Esophagus (tissue), 2 donors: Measurements from ENCODE around the gene NPSR1. TPM values are rescaled to one million over a fixed set of nuclear protein-coding genes. Genes with fewer than 3 reads are reported as not detected.

Experiments used
- H3K27ac ChIP-seq, 2 donors: one replicate each; pipeline ENCODE4 v1.5.1; 2013; ENCODE audit warnings: low read depth in 2 of 2, mild to moderate bottlenecking in 2 of 2, inconsistent platforms in 1 of 2, low read length in 1 of 2, moderate library complexity in 1 of 2
- H3K27me3 ChIP-seq, 2 donors: one replicate each; pipeline ENCODE4 v1.6.1; 2013; ENCODE audit warnings: low read length in 2 of 2, control low read depth in 1 of 2, mild to moderate bottlenecking in 1 of 2; ENCODE audit not compliant: insufficient read depth in 2 of 2, control insufficient read depth in 1 of 2
- H3K36me3 ChIP-seq, 2 donors: one replicate each; pipeline ENCODE4 v1.6.1; 2013; ENCODE audit warnings: low read length in 1 of 2; ENCODE audit not compliant: control insufficient read depth in 2 of 2, insufficient read depth in 2 of 2
- H3K4me1 ChIP-seq, 2 donors: one replicate each; pipeline ENCODE4 v1.6.1; 2013; ENCODE audit warnings: low read length in 1 of 2; ENCODE audit not compliant: control insufficient read depth in 2 of 2, insufficient read depth in 2 of 2
- H3K4me3 ChIP-seq, 2 donors: one replicate each; pipeline ENCODE4 v1.5.1; 2013; ENCODE audit warnings: low read length in 2 of 2, mild to moderate bottlenecking in 2 of 2, low read depth in 1 of 2, moderate library complexity in 1 of 2
- H3K9me3 ChIP-seq, 2 donors: one replicate each; pipeline ENCODE4 v1.6.1; 2013; ENCODE audit warnings: mild to moderate bottlenecking in 2 of 2, low read depth in 1 of 2, low read length in 1 of 2, moderate library complexity in 1 of 2; ENCODE audit not compliant: control insufficient read depth in 2 of 2, insufficient read depth in 1 of 2
- WGBS, 2 donors: extraction: QIAGEN DNeasy Blood & Tissue Kit; methylation state at CpG; one replicate each; pipeline ENCODE4 v1.1.7; 2013; 5-methylcytosine and 5-hydroxymethylcytosine counted together
- polyA plus RNA-seq, 2 donors: library from polyadenylated mRNA; stranded (reverse); fragments of 200-250 nt; gene quantifications; one replicate each; pipeline ENCODE4 v1.2.3, GENCODE V29; 2013
- donor health status: healthy with polysubstance abuse.
- donor health status: Bipolar disorder and iron deficiency.

The NPSR1 gene
- polyA plus RNA-seq, 2 donors: not detected

DNA sequence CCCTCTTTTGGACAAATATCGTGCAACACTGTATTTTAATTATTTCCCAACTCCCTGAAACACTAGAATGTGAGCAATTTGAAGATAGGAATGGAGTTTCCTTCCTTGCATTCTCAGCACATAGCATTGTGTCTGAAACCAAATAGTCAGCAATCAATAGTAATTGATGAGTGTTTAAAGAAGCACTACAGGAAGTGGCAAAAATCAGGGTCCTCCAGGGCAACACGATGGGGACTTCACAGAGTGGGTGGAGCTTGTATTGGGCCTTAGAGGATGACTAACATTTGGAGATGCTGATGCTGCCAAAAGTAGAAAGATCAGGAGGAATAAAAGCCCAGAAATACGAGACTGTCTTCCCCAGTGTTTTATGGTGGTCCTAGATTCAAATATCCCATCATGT is 94.9 kb downstream of the NPSR1 start:
- H3K4me1 ChIP-seq: no peaks in the 10 kb centered on the region
- H3K36me3 ChIP-seq: no peaks in the 10 kb centered on the region
- H3K4me3 ChIP-seq: no peak overlapping the region
- no peaks in the 10 kb centered on the region for H3K9me3 ChIP-seq
- H3K27ac ChIP-seq: no peak overlapping the region
- no peaks in the 10 kb centered on the region for H3K27me3 ChIP-seq
- 45% methylated on average over 3 of the region's 3 CpGs for WGBS, 2 donors

DNA sequence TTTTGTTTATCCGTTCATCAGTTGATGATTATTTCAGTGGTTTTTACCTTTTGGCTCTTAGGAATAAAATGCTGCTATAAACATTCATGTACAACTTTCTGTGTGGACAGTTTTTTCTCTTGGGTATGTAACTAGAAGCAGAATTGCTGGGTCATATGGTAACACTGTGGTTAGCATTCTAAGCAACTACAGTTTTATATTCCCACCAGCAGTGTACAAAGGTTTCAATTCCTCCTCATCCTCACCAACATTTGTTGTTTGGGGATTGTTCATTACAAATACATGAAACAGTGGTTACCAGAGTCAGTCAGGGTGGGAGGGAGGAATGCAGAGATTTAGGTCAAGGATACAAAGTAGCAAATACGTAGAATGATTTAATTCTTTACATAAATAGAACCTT is 97.0 kb downstream of the NPSR1 start:
- no peaks in the 10 kb centered on the region for H3K4me1 ChIP-seq
- H3K9me3 ChIP-seq: no peaks in the 10 kb centered on the region
- no peak overlapping the region for H3K4me3 ChIP-seq
- no peaks in the 10 kb centered on the region for H3K36me3 ChIP-seq
- WGBS, 2 donors: 71 to 76% methylated on average over 2 of the region's 2 CpGs
- no peaks in the 10 kb centered on the region for H3K27me3 ChIP-seq
- no peak overlapping the region for H3K27ac ChIP-seq

DNA sequence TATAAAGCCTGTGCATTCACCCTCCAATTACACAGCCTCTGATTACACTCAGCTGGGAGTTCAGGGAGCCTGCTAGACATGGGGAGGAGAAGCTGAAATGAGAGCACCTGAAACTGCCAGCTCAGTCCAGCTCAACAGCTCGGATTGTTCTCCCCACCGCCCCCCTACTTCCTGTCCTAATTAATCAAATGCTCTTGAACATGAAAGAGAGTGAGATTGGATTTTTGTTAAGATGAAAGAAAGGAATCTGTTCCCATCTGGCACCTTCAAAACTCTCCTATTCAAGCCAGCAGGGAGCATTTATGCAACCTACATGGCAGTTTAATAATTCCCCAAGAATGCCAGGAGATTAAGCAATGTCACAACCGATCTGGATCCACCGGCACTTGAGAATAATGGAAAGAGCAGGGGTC is 98.0 kb downstream of the NPSR1 start:
- Histone ChIP-seq H3K27me3 (no peaks in the 10 kb centered on the region), H3K36me3 (no peaks in the 10 kb centered on the region), H3K27ac (no peak overlapping the region), H3K4me1 (no peaks in the 10 kb centered on the region), H3K9me3 (no peaks in the 10 kb centered on the region), H3K4me3 (no peak overlapping the region)
- 15 to 17% methylated on average over 4 of the region's 4 CpGs for WGBS, 2 donors

DNA sequence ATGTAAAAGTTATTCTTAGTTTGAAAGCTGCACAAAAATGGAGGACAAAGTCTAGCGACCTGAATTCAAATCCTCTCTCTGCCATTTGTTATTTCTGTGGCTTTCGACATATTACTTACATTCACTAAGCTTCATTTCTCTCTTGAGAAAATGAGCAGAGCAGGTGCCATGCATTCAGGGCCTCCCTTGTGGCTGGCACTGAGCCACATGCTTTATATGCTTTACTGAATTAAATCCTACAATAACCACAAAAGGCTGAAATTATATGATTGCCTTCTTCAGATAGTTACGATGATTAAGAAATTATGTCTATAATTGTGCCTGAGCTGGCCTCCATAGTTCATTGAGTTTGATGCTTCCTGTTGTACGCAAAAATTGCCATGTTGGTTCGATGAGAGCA is 98.7 kb downstream of the NPSR1 start:
- no peak overlapping the region for H3K4me3 ChIP-seq
- WGBS, 2 donors: 77 to 81% methylated on average over 5 of the region's 5 CpGs

DNA sequence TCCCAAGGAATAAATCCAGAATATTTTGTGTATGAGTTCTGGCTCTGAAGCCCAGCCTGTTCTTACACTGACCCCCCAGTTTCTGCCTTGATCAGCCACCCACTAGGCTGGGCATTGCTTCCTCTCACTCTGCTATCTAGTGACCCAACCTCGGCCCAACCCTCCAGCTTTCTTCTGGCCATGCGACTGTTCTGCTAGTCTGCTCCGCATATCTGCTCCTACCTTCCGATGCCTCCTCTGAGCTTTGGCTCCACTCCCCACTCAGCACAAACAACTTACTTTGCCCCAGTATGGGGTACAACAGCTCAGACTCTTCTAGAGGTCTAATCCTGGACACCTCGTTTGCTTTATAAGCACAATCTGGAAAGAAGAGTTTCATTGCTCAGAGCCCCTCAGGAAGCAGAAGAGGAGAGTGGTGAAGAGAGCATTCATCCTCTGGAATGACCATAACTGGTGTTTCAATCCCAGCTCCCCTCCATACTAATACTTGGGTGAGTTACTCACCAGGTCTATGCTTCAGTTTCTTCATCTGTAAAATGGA is 99.6 kb downstream of the NPSR1 start:
- no peaks in the 10 kb centered on the region for H3K27me3 ChIP-seq
- H3K27ac ChIP-seq: no peak overlapping the region
- no peaks in the 10 kb centered on the region for H3K4me1 ChIP-seq
- no peaks in the 10 kb centered on the region for H3K9me3 ChIP-seq
- WGBS, 2 donors: 77 to 82% methylated on average over 5 of the region's 5 CpGs
- H3K4me3 ChIP-seq: no peak overlapping the region
- H3K36me3 ChIP-seq: no peaks in the 10 kb centered on the region

More for the DNA sequence above, 98.7 kb downstream of the NPSR1 start:
- no peak overlapping the region for H3K27ac ChIP-seq
- H3K36me3 ChIP-seq: no peaks in the 10 kb centered on the region
- H3K4me1 ChIP-seq: no peaks in the 10 kb centered on the region
- no peaks in the 10 kb centered on the region for H3K9me3 ChIP-seq
- H3K27me3 ChIP-seq: no peaks in the 10 kb centered on the region

DNA sequence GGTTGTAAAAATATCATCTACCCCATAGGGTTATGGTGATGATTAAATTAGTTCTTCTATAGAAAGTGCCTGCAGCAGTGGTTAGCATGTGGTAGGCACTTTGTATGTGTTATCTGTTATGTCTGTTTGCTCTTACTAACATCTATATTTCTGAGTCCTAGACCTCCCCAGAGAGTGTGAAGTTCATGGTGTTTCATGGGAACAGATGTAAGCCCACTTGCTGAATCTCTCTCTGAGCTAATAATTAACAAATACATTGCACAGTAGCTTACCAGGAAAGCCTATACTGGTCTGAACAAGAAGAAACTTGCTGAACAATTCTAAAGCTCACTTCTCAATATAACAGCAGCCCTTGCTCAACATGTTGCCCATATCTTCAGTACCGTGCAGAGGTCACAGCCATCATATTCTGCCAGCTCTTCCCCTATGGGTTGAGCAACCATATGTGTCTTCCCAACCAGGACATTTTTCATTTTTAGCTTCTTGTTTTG is 100.1 kb downstream of the NPSR1 start:
- Histone ChIP-seq H3K4me3 (no peak overlapping the region), H3K27ac (no peak overlapping the region), H3K9me3 (no peaks in the 10 kb centered on the region), H3K27me3 (no peaks in the 10 kb centered on the region), H3K36me3 (no peaks in the 10 kb centered on the region), H3K4me1 (no peaks in the 10 kb centered on the region)
- WGBS, 2 donors: 21 to 58% methylated on average over 1 of the region's 1 CpG

DNA sequence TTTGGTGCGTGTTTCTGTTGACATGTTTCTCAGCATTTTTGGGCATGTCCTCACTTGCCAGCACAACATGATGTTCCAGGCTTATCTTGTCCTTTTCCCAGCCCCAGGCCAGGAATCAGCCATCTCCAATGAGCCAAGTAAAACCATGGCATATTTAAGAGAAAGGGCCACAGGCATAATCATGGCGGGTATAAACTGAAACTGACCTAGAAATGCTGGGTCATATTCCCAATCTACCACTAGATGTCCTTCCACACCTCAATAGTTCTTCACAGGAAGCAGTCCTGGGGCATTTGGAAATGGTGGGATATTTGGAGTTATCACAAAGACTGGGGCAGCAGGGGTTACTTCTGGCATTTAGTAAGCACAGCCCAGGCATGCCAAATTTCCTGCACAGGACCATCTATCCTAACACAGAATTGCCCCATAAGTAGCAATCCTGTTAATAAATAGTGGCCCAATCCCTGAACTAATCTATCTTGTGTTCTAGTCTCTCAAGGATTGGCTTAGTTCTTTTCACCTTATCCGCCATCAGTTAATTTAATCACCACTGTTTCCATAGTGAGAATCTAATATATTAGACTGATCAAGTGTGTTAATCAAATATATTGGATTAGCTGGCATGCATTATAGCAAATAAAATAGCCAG is 101.6 kb downstream of the NPSR1 start:
- Histone ChIP-seq H3K36me3 (no peaks in the 10 kb centered on the region), H3K4me1 (no peaks in the 10 kb centered on the region), H3K27ac (no peak overlapping the region), H3K4me3 (no peak overlapping the region), H3K9me3 (no peaks in the 10 kb centered on the region), H3K27me3 (no peaks in the 10 kb centered on the region)
- WGBS, 2 donors: 61 to 65% methylated on average over 3 of the region's 3 CpGs

DNA sequence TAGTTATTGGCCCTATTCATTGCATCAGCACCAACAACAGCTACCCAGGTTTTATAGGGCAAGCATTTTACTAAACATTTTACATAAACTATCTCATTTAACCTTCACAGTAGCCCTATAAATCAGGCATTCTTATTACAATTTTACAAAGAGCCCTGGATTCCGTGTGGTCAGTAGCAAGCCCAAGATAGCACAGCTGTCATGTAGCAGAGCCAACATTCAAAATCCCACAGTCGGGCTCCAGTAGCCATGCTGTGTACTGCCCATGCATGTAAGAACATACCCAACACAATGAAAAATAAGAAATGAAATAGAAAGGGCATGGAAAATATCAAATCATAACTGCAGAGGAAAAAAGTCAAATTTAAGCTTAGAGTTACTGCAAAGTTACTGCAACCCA is 102.3 kb downstream of the NPSR1 start:
- Histone ChIP-seq H3K4me1 (no peaks in the 10 kb centered on the region), H3K9me3 (no peaks in the 10 kb centered on the region), H3K27me3 (no peaks in the 10 kb centered on the region), H3K27ac (no peak overlapping the region), H3K36me3 (no peaks in the 10 kb centered on the region), H3K4me3 (no peak overlapping the region)
- WGBS, 2 donors: 71 to 78% methylated on average over 2 of the region's 2 CpGs

DNA sequence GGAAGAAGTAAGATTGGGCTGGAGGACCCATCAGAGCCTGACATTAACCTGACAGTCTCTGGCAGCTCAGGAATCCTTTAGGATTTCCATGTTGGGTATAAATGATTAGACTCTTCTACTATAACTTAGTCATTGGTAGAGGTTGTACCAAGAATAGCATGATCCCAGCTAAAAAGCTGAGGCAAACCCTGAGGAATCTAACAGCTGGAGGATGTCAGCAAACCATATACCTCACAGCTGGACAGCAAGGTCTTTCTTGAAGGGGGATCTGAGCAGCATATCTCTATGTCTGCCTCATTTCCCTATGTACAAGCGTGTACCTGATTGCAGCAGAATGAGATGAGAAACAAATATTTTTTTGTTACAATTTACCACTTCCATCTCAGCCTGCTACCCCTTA is 103.2 kb downstream of the NPSR1 start:
- H3K36me3 ChIP-seq: no peaks in the 10 kb centered on the region
- H3K4me1 ChIP-seq: no peaks in the 10 kb centered on the region
- 69 to 74% methylated on average over 1 of the region's 1 CpG for WGBS, 2 donors
- H3K27me3 ChIP-seq: no peaks in the 10 kb centered on the region
- no peak overlapping the region for H3K4me3 ChIP-seq
- H3K27ac ChIP-seq: no peak overlapping the region
- no peaks in the 10 kb centered on the region for H3K9me3 ChIP-seq

DNA sequence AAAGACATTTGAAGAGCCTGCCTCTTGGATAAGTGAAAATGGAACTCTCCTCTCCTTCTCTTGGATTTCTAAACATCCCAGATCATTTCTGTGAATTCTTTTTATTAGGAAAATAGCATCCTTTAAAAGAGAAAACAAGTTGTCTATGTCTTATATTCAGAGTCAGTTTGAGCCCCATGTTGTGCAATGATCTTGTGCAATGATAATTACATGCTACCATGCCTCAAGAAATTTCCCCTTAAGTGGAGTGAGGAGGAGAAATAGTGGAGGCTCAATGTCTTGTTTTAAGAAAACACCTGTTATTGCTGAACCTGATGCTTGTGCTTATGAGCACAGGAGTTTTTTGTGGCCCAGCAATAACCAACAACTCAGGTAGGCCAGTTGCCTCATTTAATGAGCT is 103.6 kb downstream of the NPSR1 start:
- Histone ChIP-seq H3K27ac (no peak overlapping the region), H3K36me3 (no peaks in the 10 kb centered on the region), H3K27me3 (no peaks in the 10 kb centered on the region), H3K4me1 (no peaks in the 10 kb centered on the region), H3K4me3 (no peak overlapping the region), H3K9me3 (no peaks in the 10 kb centered on the region)
